ENCODE measurements around the gene CCDC66.

DNA sequence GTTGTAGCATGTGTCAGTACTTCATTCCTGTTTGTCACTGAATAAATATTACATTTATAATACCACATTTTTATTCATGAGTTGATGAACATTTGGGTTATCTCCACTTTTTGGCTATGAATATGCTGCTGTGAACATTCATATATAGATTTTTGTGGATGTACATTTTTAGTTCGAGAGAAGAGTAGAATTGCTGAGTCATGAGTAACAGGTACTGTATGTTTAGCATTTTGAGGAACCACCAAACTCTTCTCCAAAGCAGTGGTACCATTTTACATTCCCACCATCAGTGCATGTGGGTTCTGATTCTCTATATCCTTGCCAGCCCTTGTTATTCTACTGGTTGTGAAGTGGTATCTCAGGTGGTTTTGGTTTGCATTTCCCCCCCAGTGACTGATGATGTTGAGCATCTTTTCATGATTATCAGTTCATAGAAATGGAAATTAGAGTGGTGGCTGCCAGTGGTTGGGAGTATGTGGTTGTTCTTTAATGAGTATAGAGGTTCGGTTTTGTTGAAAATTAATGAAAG, 59.6 kb downstream of the CCDC66 start:
- TF ChIP-seq, protein P1, sequence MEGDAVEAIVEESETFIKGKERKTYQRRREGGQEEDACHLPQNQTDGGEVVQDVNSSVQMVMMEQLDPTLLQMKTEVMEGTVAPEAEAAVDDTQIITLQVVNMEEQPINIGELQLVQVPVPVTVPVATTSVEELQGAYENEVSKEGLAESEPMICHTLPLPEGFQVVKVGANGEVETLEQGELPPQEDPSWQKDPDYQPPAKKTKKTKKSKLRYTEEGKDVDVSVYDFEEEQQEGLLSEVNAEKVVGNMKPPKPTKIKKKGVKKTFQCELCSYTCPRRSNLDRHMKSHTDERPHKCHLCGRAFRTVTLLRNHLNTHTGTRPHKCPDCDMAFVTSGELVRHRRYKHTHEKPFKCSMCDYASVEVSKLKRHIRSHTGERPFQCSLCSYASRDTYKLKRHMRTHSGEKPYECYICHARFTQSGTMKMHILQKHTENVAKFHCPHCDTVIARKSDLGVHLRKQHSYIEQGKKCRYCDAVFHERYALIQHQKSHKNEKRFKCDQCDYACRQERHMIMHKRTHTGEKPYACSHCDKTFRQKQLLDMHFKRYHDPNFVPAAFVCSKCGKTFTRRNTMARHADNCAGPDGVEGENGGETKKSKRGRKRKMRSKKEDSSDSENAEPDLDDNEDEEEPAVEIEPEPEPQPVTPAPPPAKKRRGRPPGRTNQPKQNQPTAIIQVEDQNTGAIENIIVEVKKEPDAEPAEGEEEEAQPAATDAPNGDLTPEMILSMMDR (conservative IDR thresholded peaks at IDR 0.05; ENCODE audit: low read depth, low read length), result no peak
- TF ChIP-seq MAFK (IDR thresholded peaks at IDR 0.05; ENCODE audit: low read depth, low read length), result peak; percentile 96
- no peak for TF ChIP-seq RCOR1 (IDR thresholded peaks at IDR 0.05; ENCODE audit: insufficient replicate concordance, low read length)
- TF ChIP-seq RAD21 (IDR thresholded peaks at IDR 0.05; ENCODE audit: low read length), result no peak
- TF ChIP-seq FOS (IDR thresholded peaks at IDR 0.05; ENCODE audit: low read depth, low read length), result no peak
- TF ChIP-seq POLR2A (IDR thresholded peaks at IDR 0.05; ENCODE audit: low read depth, low read length), result no peak
- no peak for TF ChIP-seq CEBPB (IDR thresholded peaks at IDR 0.05; ENCODE audit: low read depth, low read length)
- TF ChIP-seq MXI1 (IDR thresholded peaks at IDR 0.05; ENCODE audit: borderline replicate concordance, low read depth, low read length), result no peak
- peak; percentile 86 for TF ChIP-seq NFE2L2 (IDR thresholded peaks at IDR 0.05; ENCODE audit: low read depth, low read length)
- no peak for TF ChIP-seq RFX5 (IDR thresholded peaks at IDR 0.05; ENCODE audit: low read depth, low read length)
- TF ChIP-seq, protein P2, sequence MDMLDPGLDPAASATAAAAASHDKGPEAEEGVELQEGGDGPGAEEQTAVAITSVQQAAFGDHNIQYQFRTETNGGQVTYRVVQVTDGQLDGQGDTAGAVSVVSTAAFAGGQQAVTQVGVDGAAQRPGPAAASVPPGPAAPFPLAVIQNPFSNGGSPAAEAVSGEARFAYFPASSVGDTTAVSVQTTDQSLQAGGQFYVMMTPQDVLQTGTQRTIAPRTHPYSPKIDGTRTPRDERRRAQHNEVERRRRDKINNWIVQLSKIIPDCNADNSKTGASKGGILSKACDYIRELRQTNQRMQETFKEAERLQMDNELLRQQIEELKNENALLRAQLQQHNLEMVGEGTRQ (IDR thresholded peaks at IDR 0.05; ENCODE audit: low read depth, low read length), result no peak
- TF ChIP-seq SMC3 (IDR thresholded peaks at IDR 0.05; ENCODE audit: low read depth, low read length), result no peak
- TF ChIP-seq, protein P3, sequence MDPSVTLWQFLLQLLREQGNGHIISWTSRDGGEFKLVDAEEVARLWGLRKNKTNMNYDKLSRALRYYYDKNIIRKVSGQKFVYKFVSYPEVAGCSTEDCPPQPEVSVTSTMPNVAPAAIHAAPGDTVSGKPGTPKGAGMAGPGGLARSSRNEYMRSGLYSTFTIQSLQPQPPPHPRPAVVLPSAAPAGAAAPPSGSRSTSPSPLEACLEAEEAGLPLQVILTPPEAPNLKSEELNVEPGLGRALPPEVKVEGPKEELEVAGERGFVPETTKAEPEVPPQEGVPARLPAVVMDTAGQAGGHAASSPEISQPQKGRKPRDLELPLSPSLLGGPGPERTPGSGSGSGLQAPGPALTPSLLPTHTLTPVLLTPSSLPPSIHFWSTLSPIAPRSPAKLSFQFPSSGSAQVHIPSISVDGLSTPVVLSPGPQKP (IDR thresholded peaks at IDR 0.05; ENCODE audit: borderline replicate concordance, low read depth, low read length), result no peak
- no peak for TF ChIP-seq BHLHE40 (IDR thresholded peaks at IDR 0.05; ENCODE audit: low read depth, low read length)
